Stimulated activated CD8-positive, alpha-beta memory T cell treated with anti-CD3 and anti-CD28 coated beads, Interleukin-12 subunit alpha, Interleukin-12 subunit beta, amount 100 ng/mL, for 1 hour (primary cell): ENCODE measurements around the gene SELL.
"Not testable (repeated sequence)": the region's sequence is repeated elsewhere in the genome, so short reads cannot be mapped to it uniquely, and the experiment has no call there.

ENCODE experiments used
- DNase-seq: peaks from one replicate; pipeline ENCODE4 v3.0.0-alpha.2; 2020; ENCODE audit warnings: low read depth

The SELL gene

DNA sequence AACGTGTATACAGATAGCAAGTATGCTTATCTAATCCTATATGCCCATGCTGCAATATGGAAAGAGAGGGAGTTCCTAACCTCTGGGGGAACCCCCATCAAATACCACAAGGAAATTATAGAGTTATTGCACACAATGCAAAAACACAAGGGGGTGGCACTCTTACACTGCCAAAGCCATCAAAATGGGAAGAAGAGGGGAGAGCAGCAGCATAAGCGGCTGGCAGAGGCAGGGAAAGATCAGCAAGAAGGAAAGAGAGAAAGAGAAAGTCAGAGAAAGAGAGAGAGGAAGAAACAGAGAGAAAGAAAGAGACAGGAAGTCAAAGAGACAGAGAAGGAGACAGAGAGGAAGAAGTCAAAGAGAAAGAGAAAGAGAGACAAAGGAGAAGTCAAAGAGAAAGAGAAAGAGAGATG, 44.2 kb downstream of the SELL start:
- DNase-seq, result not testable (repeated sequence)

DNA sequence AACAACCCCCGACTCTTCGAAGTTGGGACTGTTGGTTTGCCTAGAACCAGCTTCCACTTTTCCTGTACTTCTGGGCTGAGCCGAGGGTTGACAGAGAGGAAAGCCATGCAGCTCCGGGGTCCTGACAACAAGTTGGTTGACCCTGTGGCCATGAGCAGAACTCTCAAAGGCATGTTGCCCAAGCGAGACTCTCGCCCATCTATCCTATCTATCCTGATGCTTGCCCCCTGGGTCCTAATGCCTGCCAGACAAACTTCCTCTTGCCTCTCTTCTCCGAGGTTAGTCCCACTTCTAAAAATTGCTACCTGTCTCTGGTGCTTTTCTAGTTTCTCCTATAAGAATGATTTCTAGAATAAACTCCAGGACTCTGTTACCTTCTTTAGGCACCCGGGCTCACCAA, 48.7 kb downstream of the SELL start:
- DNase-seq, result not testable (repeated sequence)

DNA sequence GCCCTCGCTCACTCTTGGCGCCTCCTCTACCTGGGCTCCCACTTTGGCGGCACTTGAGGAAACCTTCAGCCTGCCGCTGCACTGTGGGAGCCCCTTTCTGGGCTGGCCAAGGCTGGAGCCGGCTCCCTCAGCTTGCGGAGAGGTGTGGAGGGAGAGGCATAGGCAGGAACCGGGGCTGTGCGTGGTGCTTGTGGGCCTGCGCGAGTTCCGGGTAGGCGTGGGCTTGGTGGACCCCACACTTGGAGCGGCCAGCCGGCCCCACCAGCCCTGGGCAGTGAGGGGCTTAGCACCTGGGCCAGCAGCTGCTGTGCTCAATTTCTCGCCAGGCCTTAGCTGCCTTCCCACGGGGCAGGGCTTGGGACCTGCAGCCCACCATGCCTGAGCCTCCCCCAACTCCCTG, 50.4 kb downstream of the SELL start:
- DNase-seq, result not testable (repeated sequence)

DNA sequence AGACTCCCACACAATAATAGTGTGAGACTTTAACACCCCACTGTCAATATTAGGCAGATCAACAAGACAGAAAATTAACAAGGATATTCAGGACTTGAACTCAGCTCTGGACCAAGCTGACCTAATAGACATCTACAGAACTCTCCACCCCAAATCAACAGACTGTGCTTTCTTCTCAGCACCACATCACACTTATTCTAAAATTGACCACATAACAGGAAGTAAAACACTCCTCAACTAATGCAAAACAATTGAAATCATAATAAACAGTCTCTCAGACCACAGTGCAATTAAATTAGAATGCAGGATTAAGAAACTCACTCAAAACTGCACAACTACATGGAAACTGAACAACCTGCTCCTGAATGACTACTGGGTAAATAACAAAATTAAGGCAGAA, 52.6 kb downstream of the SELL start:
- DNase-seq, result not testable (repeated sequence)

DNA sequence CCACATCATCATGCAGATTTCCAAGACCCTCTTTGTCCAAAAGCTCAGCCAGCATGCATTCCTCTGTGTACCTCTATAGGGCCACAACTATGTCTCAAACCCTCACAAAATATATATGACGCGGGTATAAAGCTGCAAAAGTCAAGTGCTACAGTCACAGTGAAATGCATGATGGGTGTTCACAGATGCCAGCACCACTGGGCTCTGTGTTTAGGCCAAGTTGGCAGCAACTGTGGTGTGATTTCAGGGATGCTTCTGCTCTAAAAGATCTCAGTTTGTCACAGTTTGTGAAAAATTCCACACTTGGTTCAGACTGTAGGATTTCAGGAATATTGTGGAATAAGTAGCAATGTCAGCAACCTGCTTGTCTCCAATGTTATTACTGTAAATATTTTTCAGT, 57.5 kb downstream of the SELL start:
- no peak for DNase-seq

DNA sequence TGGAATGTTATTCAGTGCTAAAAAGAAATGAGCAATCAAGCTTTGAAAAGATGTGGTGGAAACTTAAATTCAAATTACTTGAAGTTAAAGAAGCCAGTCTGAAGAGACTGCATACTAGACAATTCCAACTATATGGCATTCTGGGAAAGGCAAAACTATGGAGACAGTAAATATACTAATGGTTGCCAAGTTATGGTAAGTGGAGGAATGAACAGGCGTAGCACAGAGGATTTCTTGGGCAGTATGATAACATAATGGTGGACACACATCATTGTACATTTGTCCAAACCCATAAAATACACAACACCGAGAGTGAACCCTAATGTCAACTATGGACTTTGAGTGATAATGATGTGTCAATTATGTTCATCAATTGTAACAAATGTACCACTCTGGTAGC, 60.4 kb downstream of the SELL start:
- DNase-seq, result no peak

DNA sequence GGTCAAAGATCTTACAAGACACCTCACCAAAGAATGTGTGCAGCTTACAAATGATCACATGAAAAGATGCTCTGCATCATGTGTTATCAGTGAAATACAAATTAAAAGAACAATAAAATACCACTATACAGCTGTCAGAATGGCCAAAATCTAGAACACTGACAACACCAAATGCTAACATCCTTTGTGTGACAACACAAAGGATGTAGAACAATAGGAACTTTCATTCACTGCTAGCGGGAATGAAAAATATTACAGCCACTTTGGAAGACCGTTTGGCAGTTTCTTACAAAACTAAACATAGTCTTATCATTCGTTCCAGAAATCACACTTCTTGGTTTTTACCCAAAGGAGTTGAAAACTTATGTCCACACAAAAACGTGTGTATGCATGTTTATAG, 60.9 kb downstream of the SELL start:
- no peak for DNase-seq

DNA sequence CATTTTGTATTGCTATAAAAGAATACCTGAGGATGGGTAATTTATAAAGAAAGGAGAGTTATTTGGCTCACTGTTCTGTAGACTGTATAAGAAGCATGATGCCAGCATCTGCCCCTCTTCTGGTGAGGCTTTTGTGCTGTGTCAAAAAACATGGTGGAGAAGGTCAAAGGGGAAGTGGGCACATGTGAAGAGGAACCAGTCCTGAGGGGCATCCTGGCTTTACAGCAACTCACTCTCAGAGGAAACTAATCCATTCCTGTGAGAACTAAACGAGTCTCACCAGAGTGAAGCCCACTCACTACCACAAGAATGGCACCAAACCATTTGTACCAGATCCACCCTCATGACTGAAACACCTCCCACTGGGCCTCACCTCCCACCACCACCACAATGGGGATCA, 62.7 kb downstream of the SELL start:
- DNase-seq, result no peak

DNA sequence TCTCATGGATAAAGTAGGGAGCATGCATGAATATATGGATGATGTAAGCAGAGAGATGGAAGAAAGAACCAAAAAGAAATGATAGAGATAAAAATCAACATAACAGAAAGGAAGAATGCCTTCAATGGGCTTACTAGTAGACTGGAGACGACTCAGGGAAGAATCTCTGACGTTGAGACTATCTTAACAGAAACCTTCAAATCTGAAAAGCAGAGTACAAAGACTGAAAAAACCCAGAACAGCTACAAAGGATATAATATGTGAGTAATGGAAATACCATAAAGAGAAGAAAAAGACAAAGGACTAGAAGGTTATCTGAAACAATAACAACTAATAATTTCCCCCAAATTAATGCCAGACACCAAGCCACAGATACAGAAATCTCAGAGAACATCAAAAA, 63.2 kb downstream of the SELL start:
- no peak for DNase-seq

DNA sequence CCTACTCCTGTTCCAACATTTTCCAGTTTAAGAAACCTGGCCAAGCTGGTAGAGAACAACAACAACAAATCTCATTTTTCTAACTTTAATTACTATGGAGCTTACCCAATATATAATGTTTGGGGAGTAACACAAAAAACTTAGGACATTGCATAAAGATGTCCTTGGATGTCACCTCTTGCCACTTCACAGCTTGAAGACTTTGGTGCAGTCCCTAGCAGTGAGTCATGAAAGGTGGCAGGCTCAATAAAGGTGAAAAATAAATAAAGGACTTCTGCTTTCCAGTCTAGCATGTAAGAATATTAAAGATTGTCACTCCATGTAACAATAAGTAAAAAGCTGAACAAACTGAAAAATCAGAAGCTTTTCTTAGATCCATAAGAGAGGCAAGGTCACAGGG, 63.9 kb downstream of the SELL start:
- DNase-seq, result no peak

DNA sequence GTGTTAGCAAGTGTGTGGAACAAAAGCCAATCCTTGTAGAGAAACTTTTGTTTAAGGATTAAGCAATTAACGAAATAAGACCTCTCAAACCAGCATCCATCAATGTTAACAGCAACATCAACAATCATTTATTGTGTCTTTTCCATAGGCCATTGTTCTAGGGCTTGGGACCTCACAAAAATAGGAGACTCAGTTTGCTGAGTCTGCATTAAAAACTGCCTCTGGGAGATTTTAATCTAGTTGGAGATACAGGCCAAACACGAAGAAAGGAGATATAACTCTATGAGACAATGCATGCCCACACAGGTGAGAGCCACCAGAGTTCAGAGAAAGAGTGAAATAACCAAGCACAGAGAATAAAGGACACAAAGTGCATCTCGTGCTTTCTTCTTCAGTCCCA, 67.1 kb downstream of the SELL start:
- DNase-seq, result no peak
